HEK293 (cell line): ENCODE data around the gene GDPGP1.

ENCODE experiments used
- CTCF ChIA-PET: fragments of 350-600 bp; formaldehyde crosslinking; extraction: SDS; loops from one replicate; lab custom pipeline; 2021; ENCODE audit warnings: antibody characterized with exemption; lab: Yijun Ruan, JAX
- POLR2A ChIA-PET: fragments of 300-600 bp; formaldehyde crosslinking; extraction: SDS; loops from one replicate; lab custom pipeline; 2020; ENCODE audit warnings: antibody characterized with exemption, inconsistent platforms; lab: Yijun Ruan, JAX
- H3K27ac ChIP-seq: fragments of 200-500 bp; sonication (Bioruptor generic); 2 replicates; pipeline ENCODE4 v1.5.1; 2014; ENCODE audit warnings: low read depth, low read length, control low read depth, inconsistent platforms; ENCODE audit errors: extremely low read depth
- H3K36me3 ChIP-seq, 2 experiments: fragments of 200-500 bp in 1 of 2; sonication (Bioruptor generic) in 1 of 2; 1 replicate in 1 of 2; 2 replicates in 1 of 2; pipeline ENCODE4 v1.5.1; 2014 to 2017; ENCODE audit warnings: inconsistent platforms in 2 of 2, low read length in 2 of 2; ENCODE audit not compliant: control insufficient read depth in 2 of 2, insufficient read depth in 1 of 2
- H3K4me1 ChIP-seq: fragments of 200-500 bp; sonication (Bioruptor generic); 2 replicates; pipeline ENCODE4 v1.5.1; 2014; ENCODE audit warnings: mild to moderate bottlenecking, low read length, inconsistent platforms; ENCODE audit not compliant: control insufficient read depth, insufficient read depth
- H3K4me3 ChIP-seq: 2 replicates; pipeline ENCODE4 v1.5.1; 2011; ENCODE audit warnings: low read depth, mild to moderate bottlenecking, control low read depth, low read length, moderate library complexity
- H3K9me3 ChIP-seq: fragments of 200-500 bp; sonication (Bioruptor generic); 2 replicates; pipeline ENCODE4 v1.5.1; 2014; ENCODE audit warnings: low read depth, low read length, inconsistent platforms; ENCODE audit not compliant: control insufficient read depth, insufficient read depth
- BCL11A ChIP-seq: fragments of 450-650 bp; formaldehyde crosslinking; IDR thresholded peaks from 2 replicates; pipeline ENCODE4 v1.5.1; 2016; ENCODE audit warnings: low read depth, missing biosample characterization, missing genetic modification characterization
- GLI4 ChIP-seq: fragments of 450-650 bp; formaldehyde crosslinking; IDR thresholded peaks from 2 replicates; pipeline ENCODE4 v1.5.1; 2016; ENCODE audit warnings: missing biosample characterization, missing genetic modification characterization
- GLIS1 ChIP-seq: fragments of 450-650 bp; formaldehyde crosslinking; IDR thresholded peaks from 2 replicates; pipeline ENCODE4 v1.5.1; 2016; ENCODE audit warnings: missing biosample characterization, missing genetic modification characterization
- MZF1 ChIP-seq: fragments of 450-650 bp; formaldehyde crosslinking; IDR thresholded peaks from 2 replicates; pipeline ENCODE4 v1.5.1; 2017; ENCODE audit warnings: missing biosample characterization, missing genetic modification characterization, borderline replicate concordance
- SP3 ChIP-seq: fragments of 450-650 bp; formaldehyde crosslinking; IDR thresholded peaks from 2 replicates; pipeline ENCODE4 v1.5.1; 2016; ENCODE audit warnings: missing biosample characterization, missing genetic modification characterization
- SP7 ChIP-seq: fragments of 450-650 bp; formaldehyde crosslinking; IDR thresholded peaks from 2 replicates; pipeline ENCODE4 v1.5.1; 2016; ENCODE audit warnings: missing biosample characterization, missing genetic modification characterization
- ZBTB7A ChIP-seq: fragments of 450-650 bp; formaldehyde crosslinking; IDR thresholded peaks from 2 replicates; pipeline ENCODE4 v1.5.1; 2016; ENCODE audit warnings: low read depth, missing biosample characterization, missing genetic modification characterization
- ZFHX2 ChIP-seq: fragments of 450-650 bp; formaldehyde crosslinking; conservative IDR thresholded peaks from 2 replicates; pipeline ENCODE4 v1.5.1; 2016; ENCODE audit warnings: missing biosample characterization, missing genetic modification characterization
- ZFP37 ChIP-seq: fragments of 450-650 bp; formaldehyde crosslinking; IDR thresholded peaks from 2 replicates; pipeline ENCODE4 v1.5.1; 2016; ENCODE audit warnings: missing biosample characterization, missing genetic modification characterization
- ZFP41 ChIP-seq: fragments of 450-650 bp; formaldehyde crosslinking; IDR thresholded peaks from 2 replicates; pipeline ENCODE4 v1.5.1; 2016; ENCODE audit warnings: missing biosample characterization, missing genetic modification characterization, borderline replicate concordance
- ZIC2 ChIP-seq: fragments of 450-650 bp; formaldehyde crosslinking; IDR thresholded peaks from 2 replicates; pipeline ENCODE4 v1.5.1; 2016; ENCODE audit warnings: missing biosample characterization, missing genetic modification characterization
- ZNF112 ChIP-seq: fragments of 450-650 bp; formaldehyde crosslinking; IDR thresholded peaks from 2 replicates; pipeline ENCODE4 v1.5.0; 2017; ENCODE audit warnings: missing biosample characterization, missing genetic modification characterization
- ZNF155 ChIP-seq: fragments of 450-650 bp; formaldehyde crosslinking; IDR thresholded peaks from 2 replicates; pipeline ENCODE4 v1.5.1; 2016; ENCODE audit warnings: missing biosample characterization, missing genetic modification characterization
- ZNF221 ChIP-seq: fragments of 450-650 bp; formaldehyde crosslinking; IDR thresholded peaks from 2 replicates; pipeline ENCODE4 v1.5.1; 2017; ENCODE audit warnings: missing biosample characterization, missing genetic modification characterization, borderline replicate concordance
- ZNF24 ChIP-seq: fragments of 450-650 bp; formaldehyde crosslinking; IDR thresholded peaks from 2 replicates; pipeline ENCODE4 v1.5.1; 2016; ENCODE audit warnings: missing biosample characterization, missing genetic modification characterization
- ZNF266 ChIP-seq: fragments of 450-650 bp; formaldehyde crosslinking; IDR thresholded peaks from 2 replicates; pipeline ENCODE4 v1.5.1; 2016; ENCODE audit warnings: missing biosample characterization, missing genetic modification characterization, low read depth
- ZNF292 ChIP-seq: fragments of 450-650 bp; formaldehyde crosslinking; IDR thresholded peaks from 2 replicates; pipeline ENCODE4 v1.5.1; 2016; ENCODE audit warnings: low read depth, missing biosample characterization, missing genetic modification characterization, borderline replicate concordance
- ZNF335 ChIP-seq: fragments of 450-650 bp; formaldehyde crosslinking; conservative IDR thresholded peaks from 2 replicates; pipeline ENCODE4 v1.5.1; 2016; ENCODE audit warnings: missing biosample characterization, missing genetic modification characterization
- ZNF404 ChIP-seq: fragments of 450-650 bp; formaldehyde crosslinking; IDR thresholded peaks from 2 replicates; pipeline ENCODE4 v1.5.1; 2017; ENCODE audit warnings: missing biosample characterization, missing genetic modification characterization
- ZNF514 ChIP-seq: fragments of 450-650 bp; formaldehyde crosslinking; IDR thresholded peaks from 2 replicates; pipeline ENCODE4 v1.5.1; 2016; ENCODE audit warnings: missing biosample characterization, missing genetic modification characterization
- ZNF521 ChIP-seq: fragments of 450-650 bp; formaldehyde crosslinking; IDR thresholded peaks from 2 replicates; pipeline ENCODE4 v1.5.1; 2017; ENCODE audit warnings: missing biosample characterization, mild to moderate bottlenecking, missing genetic modification characterization
- ZNF561 ChIP-seq: fragments of 450-650 bp; IDR thresholded peaks from 2 replicates; pipeline ENCODE4 v1.5.1; 2018; ENCODE audit warnings: missing biosample characterization, missing genetic modification characterization, borderline replicate concordance
- ZNF664 ChIP-seq: fragments of 450-650 bp; formaldehyde crosslinking; IDR thresholded peaks from 2 replicates; pipeline ENCODE4 v1.5.1; 2016; ENCODE audit warnings: missing biosample characterization, missing genetic modification characterization
- ZNF670 ChIP-seq: fragments of 450-650 bp; formaldehyde crosslinking; IDR thresholded peaks from 2 replicates; pipeline ENCODE4 v1.5.1; 2016; ENCODE audit warnings: missing biosample characterization, missing genetic modification characterization, low read depth
- TF ChIP-seq, protein P1 (sequence below): fragments of 450-650 bp; formaldehyde crosslinking; conservative IDR thresholded peaks from 2 replicates; pipeline ENCODE4 v1.5.1; 2016; ENCODE audit warnings: low read depth, missing biosample characterization, missing genetic modification characterization
- TF ChIP-seq, protein P2 (sequence below): fragments of 450-650 bp; formaldehyde crosslinking; optimal IDR thresholded peaks from 2 replicates; pipeline ENCODE3; 2016; ENCODE audit warnings: missing biosample characterization, mild to moderate bottlenecking, missing genetic modification characterization
- TF ChIP-seq, protein P3 (sequence below): fragments of 450-650 bp; formaldehyde crosslinking; IDR thresholded peaks from 2 replicates; pipeline ENCODE4 v1.5.1; 2016; ENCODE audit warnings: missing biosample characterization, missing genetic modification characterization
- TF ChIP-seq, protein P4 (sequence below): fragments of 450-650 bp; formaldehyde crosslinking; IDR thresholded peaks from 2 replicates; pipeline ENCODE4 v1.5.1; 2017; ENCODE audit warnings: missing biosample characterization, missing genetic modification characterization

GDPGP1 gene

DNA sequence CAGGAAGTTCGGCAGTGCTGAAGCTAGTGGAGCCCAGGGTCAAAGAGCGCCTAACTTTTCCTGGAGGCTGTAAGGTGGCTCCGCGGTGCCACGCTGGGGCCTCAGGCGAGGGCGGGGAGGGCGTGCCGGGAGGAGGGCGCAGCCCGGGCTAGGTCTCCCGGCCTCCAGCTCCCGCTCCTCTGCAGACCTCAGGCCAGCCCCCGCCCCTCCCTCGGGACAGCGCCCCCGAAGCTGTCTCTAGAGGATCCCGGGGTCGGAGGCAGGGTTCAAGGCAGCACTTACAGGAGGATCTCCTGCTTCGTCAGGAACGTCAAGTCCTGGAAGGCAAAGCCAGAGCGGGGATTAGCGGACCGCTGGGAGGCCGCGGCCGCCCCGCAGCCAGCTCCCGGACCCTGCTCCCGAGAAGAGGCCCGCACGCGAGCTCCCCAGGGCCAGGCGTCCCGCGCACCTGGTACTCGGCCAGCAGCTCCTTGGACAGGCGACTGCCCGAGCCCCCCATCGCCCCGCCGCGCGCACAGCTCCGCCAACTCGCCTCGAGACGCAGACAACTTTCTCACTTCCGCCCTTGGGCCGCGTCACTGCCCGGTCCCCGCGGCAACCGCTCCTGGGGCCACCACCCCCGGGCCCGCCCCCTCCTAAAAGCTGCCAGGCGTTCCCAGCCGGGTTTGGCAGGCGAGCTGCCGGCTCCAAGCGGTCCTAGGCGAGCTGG is 468 bp upstream of the GDPGP1 start, which contains the start of gene CIB1:
TSS of gene CIB1 (minus strand) at position 555 of the 709 bp plus-strand sequence. CDS start at position 499, 56 bp downstream.
- Histone ChIP-seq H3K27ac (peak within 1 kb of the TSS; percentile 47; the same call in 1 of the 2 replicates), H3K9me3 (no peaks in the 10 kb centered on the region), H3K4me1 (no peaks in the 10 kb centered on the region), H3K4me3 (peak within 1 kb of the TSS; percentile 74), H3K36me3 (peaks cover 18 to 47% of the 10 kb centered on the region in 2 experiments; a peak in 2 of 3 replicates)
- POLR2A ChIA-PET = interaction anchor here (0.5 to 3.0 kb wide), 30 partner anchors 9 to 721 kb away, joined by 3 to 38 read pairs (median 4); partner anchors contain the start of genes AP3S2, IDH2, IQGAP1 and NGRN
- CTCF ChIA-PET = interaction anchor here (0.7 to 4.8 kb wide), 13 partner anchors 13 to 414 kb away, joined by 3 to 38 read pairs (median 4); partner anchors contain the start of gene TTLL13
- TF ChIP-seq, protein P1, sequence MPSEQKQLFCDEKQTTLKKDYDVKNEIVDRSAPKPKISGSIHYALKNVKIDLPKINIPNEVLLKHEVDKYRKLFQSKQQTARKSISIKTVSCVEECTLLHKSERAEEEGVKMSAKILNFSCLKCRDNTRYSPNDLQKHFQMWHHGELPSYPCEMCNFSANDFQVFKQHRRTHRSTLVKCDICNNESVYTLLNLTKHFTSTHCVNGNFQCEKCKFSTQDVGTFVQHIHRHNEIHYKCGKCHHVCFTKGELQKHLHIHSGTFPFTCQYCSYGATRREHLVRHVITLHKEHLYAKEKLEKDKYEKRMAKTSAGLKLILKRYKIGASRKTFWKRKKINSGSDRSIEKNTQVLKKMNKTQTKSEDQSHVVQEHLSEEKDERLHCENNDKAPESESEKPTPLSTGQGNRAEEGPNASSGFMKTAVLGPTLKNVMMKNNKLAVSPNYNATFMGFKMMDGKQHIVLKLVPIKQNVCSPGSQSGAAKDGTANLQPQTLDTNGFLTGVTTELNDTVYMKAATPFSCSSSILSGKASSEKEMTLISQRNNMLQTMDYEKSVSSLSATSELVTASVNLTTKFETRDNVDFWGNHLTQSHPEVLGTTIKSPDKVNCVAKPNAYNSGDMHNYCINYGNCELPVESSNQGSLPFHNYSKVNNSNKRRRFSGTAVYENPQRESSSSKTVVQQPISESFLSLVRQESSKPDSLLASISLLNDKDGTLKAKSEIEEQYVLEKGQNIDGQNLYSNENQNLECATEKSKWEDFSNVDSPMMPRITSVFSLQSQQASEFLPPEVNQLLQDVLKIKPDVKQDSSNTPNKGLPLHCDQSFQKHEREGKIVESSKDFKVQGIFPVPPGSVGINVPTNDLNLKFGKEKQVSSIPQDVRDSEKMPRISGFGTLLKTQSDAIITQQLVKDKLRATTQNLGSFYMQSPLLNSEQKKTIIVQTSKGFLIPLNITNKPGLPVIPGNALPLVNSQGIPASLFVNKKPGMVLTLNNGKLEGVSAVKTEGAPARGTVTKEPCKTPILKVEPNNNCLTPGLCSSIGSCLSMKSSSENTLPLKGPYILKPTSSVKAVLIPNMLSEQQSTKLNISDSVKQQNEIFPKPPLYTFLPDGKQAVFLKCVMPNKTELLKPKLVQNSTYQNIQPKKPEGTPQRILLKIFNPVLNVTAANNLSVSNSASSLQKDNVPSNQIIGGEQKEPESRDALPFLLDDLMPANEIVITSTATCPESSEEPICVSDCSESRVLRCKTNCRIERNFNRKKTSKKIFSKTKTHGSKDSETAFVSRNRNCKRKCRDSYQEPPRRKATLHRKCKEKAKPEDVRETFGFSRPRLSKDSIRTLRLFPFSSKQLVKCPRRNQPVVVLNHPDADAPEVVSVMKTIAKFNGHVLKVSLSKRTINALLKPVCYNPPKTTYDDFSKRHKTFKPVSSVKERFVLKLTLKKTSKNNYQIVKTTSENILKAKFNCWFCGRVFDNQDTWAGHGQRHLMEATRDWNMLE (tag by site-specific recombination) = no peak
- TF ChIP-seq, protein P2, sequence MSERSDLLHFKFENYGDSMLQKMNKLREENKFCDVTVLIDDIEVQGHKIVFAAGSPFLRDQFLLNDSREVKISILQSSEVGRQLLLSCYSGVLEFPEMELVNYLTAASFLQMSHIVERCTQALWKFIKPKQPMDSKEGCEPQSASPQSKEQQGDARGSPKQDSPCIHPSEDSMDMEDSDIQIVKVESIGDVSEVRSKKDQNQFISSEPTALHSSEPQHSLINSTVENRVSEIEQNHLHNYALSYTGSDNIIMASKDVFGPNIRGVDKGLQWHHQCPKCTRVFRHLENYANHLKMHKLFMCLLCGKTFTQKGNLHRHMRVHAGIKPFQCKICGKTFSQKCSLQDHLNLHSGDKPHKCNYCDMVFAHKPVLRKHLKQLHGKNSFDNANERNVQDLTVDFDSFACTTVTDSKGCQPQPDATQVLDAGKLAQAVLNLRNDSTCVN = peak; percentile 91
- no peak for TF ChIP-seq ZNF155
- no peak for TF ChIP-seq ZNF266 (tag by site-specific recombination)
- peak; percentile 93 for TF ChIP-seq ZNF335
- no peak for TF ChIP-seq ZNF24 (tag by site-specific recombination)
- TF ChIP-seq MZF1 = no peak
- peak; percentile 78 for TF ChIP-seq SP3 (tag by site-specific recombination)
- no peak for TF ChIP-seq BCL11A (tag by site-specific recombination)
- TF ChIP-seq ZNF664 (tag by site-specific recombination) = no peak
- no peak; the same call in none of the 2 replicates for TF ChIP-seq GLIS1 (tag by site-specific recombination)
- TF ChIP-seq SP7 (tag by site-specific recombination) = peak; percentile 67
- TF ChIP-seq ZFP41 (tag by site-specific recombination) = no peak
- TF ChIP-seq ZNF292 (tag by site-specific recombination) = no peak
- TF ChIP-seq ZNF514 = no peak
- TF ChIP-seq ZBTB7A = no peak
- TF ChIP-seq ZNF521 = no peak
- no peak for TF ChIP-seq ZNF221 (tag by site-specific recombination)
- TF ChIP-seq ZNF561 (tag by site-specific recombination) = peak; percentile 38; the same call in 1 of the 2 replicates
- TF ChIP-seq ZNF112 (tag by site-specific recombination) = no peak
- no peak for TF ChIP-seq ZNF404 (tag by site-specific recombination)
- TF ChIP-seq ZIC2 = peak; percentile 32; the same call in 1 of the 2 replicates
- TF ChIP-seq, protein P3, sequence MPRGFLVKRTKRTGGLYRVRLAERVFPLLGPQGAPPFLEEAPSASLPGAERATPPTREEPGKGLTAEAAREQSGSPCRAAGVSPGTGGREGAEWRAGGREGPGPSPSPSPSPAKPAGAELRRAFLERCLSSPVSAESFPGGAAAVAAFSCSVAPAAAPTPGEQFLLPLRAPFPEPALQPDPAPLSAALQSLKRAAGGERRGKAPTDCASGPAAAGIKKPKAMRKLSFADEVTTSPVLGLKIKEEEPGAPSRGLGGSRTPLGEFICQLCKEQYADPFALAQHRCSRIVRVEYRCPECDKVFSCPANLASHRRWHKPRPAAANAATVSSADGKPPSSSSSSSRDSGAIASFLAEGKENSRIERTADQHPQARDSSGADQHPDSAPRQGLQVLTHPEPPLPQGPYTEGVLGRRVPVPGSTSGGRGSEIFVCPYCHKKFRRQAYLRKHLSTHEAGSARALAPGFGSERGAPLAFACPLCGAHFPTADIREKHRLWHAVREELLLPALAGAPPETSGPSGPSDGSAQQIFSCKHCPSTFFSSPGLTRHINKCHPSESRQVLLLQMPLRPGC (tag by site-specific recombination) = 0 out of 2 replicates have a peak, but pooled peaks have one; percentile 39
- TF ChIP-seq GLI4 (tag by site-specific recombination) = 0 out of 2 replicates have a peak, but pooled peaks have one; percentile 67
- TF ChIP-seq ZFP37 (tag by site-specific recombination) = no peak
- TF ChIP-seq, protein P4, sequence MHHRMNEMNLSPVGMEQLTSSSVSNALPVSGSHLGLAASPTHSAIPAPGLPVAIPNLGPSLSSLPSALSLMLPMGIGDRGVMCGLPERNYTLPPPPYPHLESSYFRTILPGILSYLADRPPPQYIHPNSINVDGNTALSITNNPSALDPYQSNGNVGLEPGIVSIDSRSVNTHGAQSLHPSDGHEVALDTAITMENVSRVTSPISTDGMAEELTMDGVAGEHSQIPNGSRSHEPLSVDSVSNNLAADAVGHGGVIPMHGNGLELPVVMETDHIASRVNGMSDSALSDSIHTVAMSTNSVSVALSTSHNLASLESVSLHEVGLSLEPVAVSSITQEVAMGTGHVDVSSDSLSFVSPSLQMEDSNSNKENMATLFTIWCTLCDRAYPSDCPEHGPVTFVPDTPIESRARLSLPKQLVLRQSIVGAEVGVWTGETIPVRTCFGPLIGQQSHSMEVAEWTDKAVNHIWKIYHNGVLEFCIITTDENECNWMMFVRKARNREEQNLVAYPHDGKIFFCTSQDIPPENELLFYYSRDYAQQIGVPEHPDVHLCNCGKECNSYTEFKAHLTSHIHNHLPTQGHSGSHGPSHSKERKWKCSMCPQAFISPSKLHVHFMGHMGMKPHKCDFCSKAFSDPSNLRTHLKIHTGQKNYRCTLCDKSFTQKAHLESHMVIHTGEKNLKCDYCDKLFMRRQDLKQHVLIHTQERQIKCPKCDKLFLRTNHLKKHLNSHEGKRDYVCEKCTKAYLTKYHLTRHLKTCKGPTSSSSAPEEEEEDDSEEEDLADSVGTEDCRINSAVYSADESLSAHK (tag by site-specific recombination) = no peak
- peak; percentile 75 for TF ChIP-seq ZFHX2 (tag by site-specific recombination)
- TF ChIP-seq ZNF670 (tag by site-specific recombination) = no peak
